SK-N-SH (cell line): ENCODE results near the gene KRT3. TPM values are rescaled to one million over a fixed set of nuclear protein-coding genes. Genes with fewer than 3 reads are reported as not detected.

Experiments used
- CTCF ChIA-PET: fragments of 300-600, 350-600 bp; formaldehyde crosslinking; extraction: SDS; loops from one replicate; lab custom pipeline; 2021; lab: Yijun Ruan, JAX
- POLR2A ChIA-PET: fragments of 350-600 bp; sonication (Branson Sonifier 250); formaldehyde crosslinking; extraction: SDS; loops from one replicate; lab custom pipeline; 2020; ENCODE audit warnings: antibody characterized with exemption, inconsistent platforms; lab: Yijun Ruan, JAX
- DNase-seq: peaks from one replicate; pipeline ENCODE4 v3.0.0; 2012
- H2AFZ ChIP-seq: fragments of 200-600 bp; sonication (generic); 2 replicates; pipeline ENCODE4 v1.8.1; 2016; ENCODE audit warnings: antibody characterized with exemption, mild to moderate bottlenecking, low read depth
- H3F3A ChIP-seq: fragments of 200-600 bp; sonication (generic); replicated peaks from 2 replicates; pipeline ENCODE3; 2016; ENCODE audit warnings: antibody characterized with exemption, mild to moderate bottlenecking; ENCODE audit not compliant: insufficient read depth
- H3K27ac ChIP-seq, 2 experiments: fragments of 200-500 bp in 1 of 2; fragments of 200-600 bp in 1 of 2; sonication (Bioruptor generic) in 1 of 2; sonication (generic), shearing (Covaris generic) in 1 of 2; 2 replicates each; pipeline versions ENCODE4 v1.5.1 to v1.6.1; 2014 to 2016; ENCODE audit warnings: low read depth in 2 of 2, inconsistent platforms in 1 of 2, low read length in 1 of 2, mild to moderate bottlenecking in 1 of 2, mixed read lengths in 1 of 2
- H3K27me3 ChIP-seq: fragments of 200-600 bp; sonication (generic), shearing (Covaris generic); 2 replicates; pipeline ENCODE4 v1.6.1; 2016; ENCODE audit warnings: mixed run types; ENCODE audit not compliant: insufficient read depth
- H3K36me3 ChIP-seq, 2 experiments: fragments of 200-500 bp in 1 of 2; fragments of 200-600 bp in 1 of 2; sonication (Bioruptor generic) in 1 of 2; sonication (generic) in 1 of 2; replicated peaks in 1 of 2; 2 replicates each; pipeline versions ENCODE3 to v1.5.1; 2014 to 2016; ENCODE audit warnings: low read length in 1 of 2, mild to moderate bottlenecking in 1 of 2; ENCODE audit not compliant: insufficient read depth in 2 of 2, control insufficient read depth in 1 of 2
- H3K4me1 ChIP-seq, 2 experiments: fragments of 200-500 bp in 1 of 2; fragments of 200-600 bp in 1 of 2; sonication (Bioruptor generic) in 1 of 2; sonication (generic), shearing (Covaris generic) in 1 of 2; 2 replicates each; pipeline versions ENCODE4 v1.5.1 to v1.6.1; 2014 to 2016; ENCODE audit warnings: low read depth in 1 of 2, low read length in 1 of 2, mixed run types in 1 of 2; ENCODE audit not compliant: insufficient read depth in 2 of 2, control insufficient read depth in 1 of 2
- H3K4me2 ChIP-seq: fragments of 200-600 bp; sonication (generic), shearing (Covaris generic); 2 replicates; pipeline ENCODE4 v1.6.1; 2017; ENCODE audit warnings: mixed run types
- H3K4me3 ChIP-seq, 2 experiments: fragments of 200-500 bp in 1 of 2; fragments of 200-600 bp in 1 of 2; sonication (Bioruptor generic) in 1 of 2; sonication (generic), shearing (Covaris generic) in 1 of 2; 2 replicates each; pipeline versions ENCODE4 v1.5.1 to v1.8.1; 2014 to 2016; ENCODE audit warnings: low read depth in 2 of 2, inconsistent platforms in 1 of 2, low read length in 1 of 2, mild to moderate bottlenecking in 1 of 2, mixed read lengths in 1 of 2, moderate library complexity in 1 of 2
- H3K79me2 ChIP-seq: fragments of 200-600 bp; sonication (generic); 2 replicates; pipeline ENCODE4 v1.8.1; 2017; ENCODE audit warnings: mild to moderate bottlenecking; ENCODE audit not compliant: insufficient read depth
- H3K9ac ChIP-seq: fragments of 200-600 bp; sonication (generic); 2 replicates; pipeline ENCODE4 v1.6.1; 2017; ENCODE audit warnings: mixed run types
- H3K9me2 ChIP-seq: fragments of 200-600 bp; sonication (generic); 2 replicates; pipeline ENCODE4 v1.6.1; 2017; ENCODE audit warnings: mixed run types
- H3K9me3 ChIP-seq: fragments of 200-600 bp; sonication (generic); 2 replicates; pipeline ENCODE4 v1.6.1; 2017; ENCODE audit warnings: mixed run types, mild to moderate bottlenecking, moderate library complexity
- H4K20me1 ChIP-seq: fragments of 200-600 bp; sonication (generic); 2 replicates; pipeline ENCODE4 v1.6.1; 2017; ENCODE audit warnings: mild to moderate bottlenecking, mixed run types; ENCODE audit not compliant: insufficient read depth
- MAX ChIP-seq: IDR thresholded peaks from 2 replicates; pipeline ENCODE4 v1.4.0; 2012; ENCODE audit warnings: low read depth
- MEF2A ChIP-seq: IDR thresholded peaks from 2 replicates; pipeline ENCODE4 v1.4.0; 2012; ENCODE audit warnings: low read depth, borderline replicate concordance
- RAD21 ChIP-seq: IDR thresholded peaks from 2 replicates; pipeline ENCODE4 v1.6.1; 2012; ENCODE audit warnings: mild to moderate bottlenecking, low read length
- RCOR1 ChIP-seq: fragments of 150-350 bp; IDR thresholded peaks from 2 replicates; pipeline ENCODE4 v1.6.1; 2017; ENCODE audit warnings: antibody characterized with exemption, low read length
- TEAD4 ChIP-seq: IDR thresholded peaks from 2 replicates; pipeline ENCODE4 v1.4.0; 2012; ENCODE audit warnings: mild to moderate bottlenecking, borderline replicate concordance; ENCODE audit not compliant: insufficient read depth
- USF1 ChIP-seq: IDR thresholded peaks from 2 replicates; pipeline ENCODE4 v1.4.0; 2012; ENCODE audit warnings: low read depth, borderline replicate concordance
- WGBS: methylation state at CpG from one replicate; pipeline ENCODE4 v1.1.6; 2017; ENCODE audit warnings: low lambda C conversion rate; 5-methylcytosine and 5-hydroxymethylcytosine counted together
- polyA plus RNA-seq, 3 experiments: library from polyadenylated mRNA; depleted of rRNA; stranded (reverse); fragments of >200 nt; gene quantifications; 2 replicates each; pipeline ENCODE4 v1.2.3, GENCODE V29; 2012

KRT3 gene
- polyA plus RNA-seq, 1 of the 3 experiments (the other 2 are of a cell fraction), result not detected

GRCh38 chr12:52789637-52790426, 6.1 kb downstream of the KRT3 start:
- POLR2A ChIA-PET, result no interaction called here
- no peaks in the 10 kb centered on the region for H3K79me2 ChIP-seq
- no peaks in the 10 kb centered on the region for H3K9me2 ChIP-seq
- H3F3A ChIP-seq, result no peaks in the 10 kb centered on the region
- TF ChIP-seq USF1 (no peak), RCOR1 (no peak), TEAD4 (no peak), MEF2A (no peak), RAD21 (no peak)
- TF ChIP-seq, all 33 proteins: peak for 0
- Histone ChIP-seq H4K20me1 (no peaks in the 10 kb centered on the region), H3K36me3 (no peaks in the 10 kb centered on the region), H3K27me3 (peaks cover 18% of the 10 kb centered on the region; the same call in 1 of the 2 replicates), H3K4me1 (no peaks in the 10 kb centered on the region), H3K9ac (no peak overlapping the region), H3K27ac (no peak overlapping the region), H3K4me2 (no peak overlapping the region), H2AFZ (no peak overlapping the region), H3K4me3 (no peak overlapping the region), H3K9me3 (no peaks in the 10 kb centered on the region)
- 52% methylated on average over 19 of the region's 50 CpGs for WGBS
- no peak for DNase-seq
- CTCF ChIA-PET, result interaction anchor here (2.5 kb wide), 1 partner anchor 191 kb away, joined by 6 read pairs; no protein-coding TSS in a partner anchor

- Histone ChIP-seq H3K4me2 (no peak overlapping the region), H3K27me3 (peaks cover 20% of the 10 kb centered on the region; the same call in 1 of the 2 replicates), H2AFZ (no peak overlapping the region), H3K9me2 (no peaks in the 10 kb centered on the region)
- DNase-seq, result no peak
- POLR2A ChIA-PET, result no interaction called here
- no peak for TF ChIP-seq MAX
- TF ChIP-seq, all 33 proteins: peak for 0
- H3K4me1 ChIP-seq, result no peaks in the 10 kb centered on the region
- no peak overlapping the region for H3K4me3 ChIP-seq
- CTCF ChIA-PET, result interaction anchor here (2.5 kb wide), 1 partner anchor 192 kb away, joined by 6 read pairs; no protein-coding TSS in a partner anchor
- no peak overlapping the region for H3K9ac ChIP-seq
- no peaks in the 10 kb centered on the region for H3K36me3 ChIP-seq
- no peaks in the 10 kb centered on the region for H3K9me3 ChIP-seq
- no peaks in the 10 kb centered on the region for H4K20me1 ChIP-seq
- H3F3A ChIP-seq, result no peaks in the 10 kb centered on the region
- 52% methylated on average over 10 of the region's 11 CpGs for WGBS
- no peak overlapping the region for H3K27ac ChIP-seq
- no peaks in the 10 kb centered on the region for H3K79me2 ChIP-seq
Observed at GRCh38 chr12:52788876-52789636, 6.9 kb downstream of the KRT3 start.
